ENCODE results near the gene E2F2. TPM values are rescaled to one million over a fixed set of nuclear protein-coding genes. Genes with fewer than 3 reads are reported as not detected.

The E2F2 gene
- total and polyA plus RNA-seq, 4 experiments from 2014 or later, result 0.69 to 1.2 (median 1.1) TPM

GRCh38 chr1:23485002-23485332 is 46.1 kb downstream of the E2F2 start:
- Histone ChIP-seq H3K9me3 (ENCODE audit: control insufficient read depth in 1 of 2, low read length in 2 of 2) (no peaks in the 10 kb centered on the region), H3K27ac (ENCODE audit: low read depth, low read length) (peak overlapping the region; percentile 6), H3K4me3 (ENCODE audit: low read length in 2 of 2) (peak overlapping the region in 1 of 2 donors; percentile 64), H3K27me3 (ENCODE audit: insufficient read depth, low read length) (no peaks in the 10 kb centered on the region), H3K4me1 (ENCODE audit: insufficient read depth, low read length) (peaks cover 15% of the 10 kb centered on the region), H3K36me3 (ENCODE audit: insufficient read depth, low read length) (no peaks in the 10 kb centered on the region)
- no peak for DNase-seq
- no peaks in the 10 kb centered on the region for H3K9me3 Mint-ChIP-seq
- peaks cover 11 to 20% (median 16%) of the 10 kb centered on the region in 4 donors for H3K4me1 Mint-ChIP-seq
- intact Hi-C loops (cut with micrococcal nuclease), result loop anchor here (2.0 kb wide), 1 partner anchor 60 kb away; the partner anchor contains the start of gene TCEA3
- peaks cover 0 to 3% of the 10 kb centered on the region in 2 donors for H3K36me3 Mint-ChIP-seq
- H3K27ac Mint-ChIP-seq, result peak overlapping the region in 6 of 7 donors; percentile 79 to 95 (median 87)
- ChIA-PET CTCF (ENCODE audit: partially characterized antibody) (interaction anchor here (2.0 to 5.3 kb wide), 4 partner anchors 12 to 61 kb away, joined by 6 to 58 read pairs (median 10); no protein-coding TSS in a partner anchor), POLR2A (ENCODE audit: partially characterized antibody) (interaction anchor here (0.7 to 4.1 kb wide), 10 partner anchors 9 to 141 kb away, joined by 3 to 28 read pairs (median 8); partner anchors contain the start of genes E2F2 and HNRNPR)
- H3K4me3 Mint-ChIP-seq, result peak overlapping the region; percentile 87 to 94 (median 89)
- H3K27me3 Mint-ChIP-seq, result peaks cover 3 to 6% of the 10 kb centered on the region in 2 donors

DNA sequence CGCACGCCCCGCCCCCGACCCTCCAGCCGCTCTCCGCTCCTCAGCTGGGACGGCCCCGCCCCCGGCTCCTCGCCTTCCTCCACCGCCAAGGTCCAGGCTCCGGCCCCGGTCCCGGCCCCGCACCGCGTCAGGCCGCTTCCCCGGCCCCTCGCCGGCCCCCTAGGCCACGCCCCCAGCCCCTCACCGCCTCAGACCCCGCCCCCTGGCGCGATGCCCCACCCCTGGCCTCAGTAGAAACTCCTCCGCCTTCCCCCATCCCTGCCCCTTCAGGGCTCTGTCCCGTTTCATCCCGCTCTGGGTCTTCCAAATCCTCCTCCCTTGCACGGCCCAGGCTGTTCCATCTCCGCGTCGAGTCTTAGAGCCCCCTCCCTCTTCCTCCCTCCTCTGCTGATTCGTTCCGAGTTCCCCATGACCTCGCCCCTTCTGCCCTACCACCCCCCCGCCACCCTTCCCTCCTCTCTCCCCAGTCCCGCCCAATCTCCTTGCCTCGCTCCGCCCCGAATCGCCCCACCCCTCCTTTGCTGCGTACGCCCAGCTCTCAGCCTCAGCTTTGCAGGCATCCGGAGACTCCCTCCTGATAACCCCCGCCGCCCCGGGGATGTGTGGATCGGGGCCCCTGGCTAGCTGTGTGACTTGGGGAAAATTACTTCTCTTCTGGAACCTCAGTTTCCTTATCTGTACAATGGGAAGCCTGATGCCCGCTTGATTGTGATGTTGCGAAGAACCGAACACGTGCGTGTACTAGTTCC is 46.6 kb downstream of the E2F2 start:
- Histone ChIP-seq H3K27me3 (ENCODE audit: insufficient read depth, low read length) (no peaks in the 10 kb centered on the region), H3K4me3 (ENCODE audit: low read length in 2 of 2) (peak overlapping the region in 1 of 2 donors; percentile 64), H3K27ac (ENCODE audit: low read depth, low read length) (peak overlapping the region; percentile 6), H3K36me3 (ENCODE audit: insufficient read depth, low read length) (no peaks in the 10 kb centered on the region), H3K4me1 (ENCODE audit: insufficient read depth, low read length) (peaks cover 15% of the 10 kb centered on the region), H3K9me3 (ENCODE audit: control insufficient read depth in 1 of 2, low read length in 2 of 2) (no peaks in the 10 kb centered on the region)
- intact Hi-C loops (cut with micrococcal nuclease), result loop anchor here (1.0 to 2.0 kb wide), 3 partner anchors 47 to 116 kb away; partner anchors contain the start of genes E2F2 and TCEA3
- H3K4me1 Mint-ChIP-seq, result peaks cover 11 to 20% (median 16%) of the 10 kb centered on the region in 4 donors
- no peaks in the 10 kb centered on the region for H3K9me3 Mint-ChIP-seq
- ChIA-PET CTCF (ENCODE audit: partially characterized antibody) (interaction anchor here (0.6 to 5.3 kb wide), 7 partner anchors 12 to 153 kb away, joined by 3 to 58 read pairs (median 6); no protein-coding TSS in a partner anchor), POLR2A (ENCODE audit: partially characterized antibody) (interaction anchor here (0.7 to 4.1 kb wide), 15 partner anchors 12 to 152 kb away, joined by 3 to 28 read pairs (median 5); partner anchors contain the start of genes E2F2 and HNRNPR)
- peaks cover 3 to 6% of the 10 kb centered on the region in 2 donors for H3K27me3 Mint-ChIP-seq
- DNase-seq, result peak; percentile 88 to 95 (median 92)
- H3K36me3 Mint-ChIP-seq, result peaks cover 0 to 3% of the 10 kb centered on the region in 2 donors
- H3K27ac Mint-ChIP-seq, result peak overlapping the region in 6 of 7 donors; percentile 79 to 95 (median 88)
- H3K4me3 Mint-ChIP-seq, result peak overlapping the region; percentile 87 to 94 (median 89)

DNA sequence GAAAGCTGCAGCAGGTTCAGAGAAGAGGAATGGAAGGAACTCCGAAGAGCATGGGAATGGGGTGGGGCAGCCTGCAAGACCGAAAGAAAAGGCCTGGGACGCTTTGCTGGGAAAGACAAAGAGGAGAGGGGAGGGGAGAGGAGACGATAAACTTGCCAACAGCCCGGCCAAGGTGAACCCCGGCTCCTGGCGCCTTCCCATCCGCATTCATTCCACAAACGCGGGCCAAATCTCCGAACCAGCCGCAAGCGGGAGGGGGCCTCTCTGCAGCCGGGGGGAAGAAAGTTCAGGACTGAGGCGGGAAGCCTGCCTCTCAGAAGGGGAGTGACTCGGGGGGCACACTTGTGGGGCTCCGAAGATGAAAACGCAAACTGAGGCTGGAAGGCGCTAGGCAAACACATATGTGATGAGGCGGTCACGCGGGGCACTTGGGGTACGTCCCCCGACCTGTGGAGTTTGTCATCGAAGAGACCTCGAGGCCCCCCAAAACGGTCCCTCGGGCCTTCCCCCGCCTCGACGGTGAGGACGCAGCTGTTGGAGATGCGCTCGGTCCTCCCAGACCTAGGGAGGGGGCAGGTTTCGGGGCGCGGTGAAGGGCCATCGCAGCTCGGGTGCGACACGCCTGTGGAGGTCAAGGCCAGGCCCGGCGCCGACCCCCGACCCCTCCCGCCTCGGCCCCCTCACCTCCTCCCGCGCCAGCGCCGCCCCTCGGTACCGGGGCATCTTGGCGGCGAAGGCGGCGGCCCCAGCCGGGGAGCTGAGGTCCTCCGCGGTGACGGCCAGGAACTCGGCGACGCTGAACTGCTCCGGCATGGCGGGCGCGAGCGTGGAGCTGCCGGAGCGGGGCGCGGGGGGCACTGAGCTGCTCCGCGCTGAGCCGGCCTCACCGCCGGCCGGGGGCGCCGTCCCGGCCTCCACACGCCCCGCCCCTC is 47.4 kb downstream of the E2F2 start, which contains the start of gene ASAP3:
Gene ASAP3 (minus strand): TSS at position 859 of the 932 bp plus-strand sequence. CDS start 46 bp downstream, at position 813.
- H3K27me3 Mint-ChIP-seq, result peaks cover 3 to 6% of the 10 kb centered on the region in 2 donors

GRCh38 chr1:23481904-23482303 is 49.1 kb downstream of the E2F2 start:
- no peak overlapping the region for H3K4me3 ChIP-seq (ENCODE audit: low read length in 2 of 2)
- intact Hi-C loops (cut with micrococcal nuclease), result no loop called here
- POLR2A ChIA-PET (ENCODE audit: partially characterized antibody), result interaction anchor here (0.6 to 0.9 kb wide), 3 partner anchors 7 to 55 kb away, joined by 3 to 4 read pairs (median 3); no protein-coding TSS in a partner anchor
- Mint-ChIP-seq H3K27ac (peak overlapping the region in 1 of 7 donors; percentile 10), H3K4me1 (peaks cover 11 to 20% (median 16%) of the 10 kb centered on the region in 4 donors), H3K9me3 (no peaks in the 10 kb centered on the region), H3K36me3 (peaks cover 0 to 3% of the 10 kb centered on the region in 2 donors), H3K4me3 (peak overlapping the region in 4 of 8 donors; percentile 24 to 71 (median 40)), H3K27me3 (peaks cover 3 to 5% of the 10 kb centered on the region in 2 donors)
- H3K27ac ChIP-seq (ENCODE audit: low read depth, low read length), result no peak overlapping the region
- DNase-seq, result no peak
- no peaks in the 10 kb centered on the region for H3K27me3 ChIP-seq (ENCODE audit: insufficient read depth, low read length)
- H3K9me3 ChIP-seq (ENCODE audit: control insufficient read depth in 1 of 2, low read length in 2 of 2), result no peaks in the 10 kb centered on the region
- CTCF ChIA-PET (ENCODE audit: partially characterized antibody), result no interaction called here
- no peaks in the 10 kb centered on the region for H3K36me3 ChIP-seq (ENCODE audit: insufficient read depth, low read length)
- H3K4me1 ChIP-seq (ENCODE audit: insufficient read depth, low read length), result peaks cover 15% of the 10 kb centered on the region

More for the DNA sequence above, 47.4 kb downstream of the E2F2 start, which contains the start of gene ASAP3:
- ChIA-PET POLR2A (ENCODE audit: partially characterized antibody) (interaction anchor here (0.7 to 4.1 kb wide), 13 partner anchors 12 to 153 kb away, joined by 3 to 28 read pairs (median 6); partner anchors contain the start of genes E2F2 and HNRNPR), CTCF (ENCODE audit: partially characterized antibody) (interaction anchor here (0.6 to 5.3 kb wide), 7 partner anchors 13 to 154 kb away, joined by 3 to 58 read pairs (median 3); no protein-coding TSS in a partner anchor)
- Mint-ChIP-seq H3K4me1 (peaks cover 11 to 20% (median 16%) of the 10 kb centered on the region in 4 donors), H3K27ac (peak within 1 kb of the TSS in 6 of 7 donors; percentile 79 to 95 (median 88)), H3K36me3 (peaks cover 0 to 3% of the 10 kb centered on the region in 2 donors), H3K4me3 (peak within 1 kb of the TSS; percentile 87 to 94 (median 90)), H3K9me3 (no peaks in the 10 kb centered on the region)
- Histone ChIP-seq H3K27ac (ENCODE audit: low read depth, low read length) (peak within 1 kb of the TSS; percentile 35), H3K4me3 (ENCODE audit: low read length in 2 of 2) (peak within 1 kb of the TSS; percentile 23 to 64), H3K36me3 (ENCODE audit: insufficient read depth, low read length) (no peaks in the 10 kb centered on the region), H3K4me1 (ENCODE audit: insufficient read depth, low read length) (peaks cover 15% of the 10 kb centered on the region), H3K27me3 (ENCODE audit: insufficient read depth, low read length) (no peaks in the 10 kb centered on the region), H3K9me3 (ENCODE audit: control insufficient read depth in 1 of 2, low read length in 2 of 2) (no peaks in the 10 kb centered on the region)
- intact Hi-C loops (cut with micrococcal nuclease), result loop anchor here (1.0 to 2.0 kb wide), 3 partner anchors 48 to 115 kb away; partner anchors contain the start of genes E2F2 and TCEA3
- DNase-seq, result peak in 2 of 5 donors; percentile 12 to 44

GRCh38 chr1:23481026-23481597 is 49.9 kb downstream of the E2F2 start:
- ChIA-PET POLR2A (ENCODE audit: partially characterized antibody) (interaction anchor here (0.6 to 0.8 kb wide), 2 partner anchors 8 to 54 kb away, joined by 3 to 4 read pairs; no protein-coding TSS in a partner anchor), CTCF (ENCODE audit: partially characterized antibody) (no interaction called here)
- Mint-ChIP-seq H3K4me1 (peaks cover 11 to 20% (median 16%) of the 10 kb centered on the region in 4 donors), H3K9me3 (no peaks in the 10 kb centered on the region), H3K27me3 (peaks cover 3 to 8% of the 10 kb centered on the region in 2 donors), H3K36me3 (peaks cover 0 to 3% of the 10 kb centered on the region in 2 donors), H3K4me3 (peak overlapping the region in 1 of 8 donors; percentile 12), H3K27ac (peak overlapping the region in 1 of 7 donors; percentile 19)
- Histone ChIP-seq H3K9me3 (ENCODE audit: control insufficient read depth in 1 of 2, low read length in 2 of 2) (no peaks in the 10 kb centered on the region), H3K36me3 (ENCODE audit: insufficient read depth, low read length) (no peaks in the 10 kb centered on the region), H3K27me3 (ENCODE audit: insufficient read depth, low read length) (no peaks in the 10 kb centered on the region), H3K27ac (ENCODE audit: low read depth, low read length) (no peak overlapping the region), H3K4me3 (ENCODE audit: low read length in 2 of 2) (no peak overlapping the region), H3K4me1 (ENCODE audit: insufficient read depth, low read length) (peaks cover 15% of the 10 kb centered on the region)
- intact Hi-C loops (cut with micrococcal nuclease), result no loop called here
- DNase-seq, result no peak

Measured in CD4-positive, alpha-beta memory T cell (primary cell).